Measurements from ENCODE around the gene MICU2.

MICU2 gene, protein sequence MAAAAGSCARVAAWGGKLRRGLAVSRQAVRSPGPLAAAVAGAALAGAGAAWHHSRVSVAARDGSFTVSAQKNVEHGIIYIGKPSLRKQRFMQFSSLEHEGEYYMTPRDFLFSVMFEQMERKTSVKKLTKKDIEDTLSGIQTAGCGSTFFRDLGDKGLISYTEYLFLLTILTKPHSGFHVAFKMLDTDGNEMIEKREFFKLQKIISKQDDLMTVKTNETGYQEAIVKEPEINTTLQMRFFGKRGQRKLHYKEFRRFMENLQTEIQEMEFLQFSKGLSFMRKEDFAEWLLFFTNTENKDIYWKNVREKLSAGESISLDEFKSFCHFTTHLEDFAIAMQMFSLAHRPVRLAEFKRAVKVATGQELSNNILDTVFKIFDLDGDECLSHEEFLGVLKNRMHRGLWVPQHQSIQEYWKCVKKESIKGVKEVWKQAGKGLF

GRCh38 chr13:21603531-21604448 lies at the start of gene MICU2:
MICU2 (minus strand) TSS chr13:21604170; CDS start chr13:21604148, 22 bp downstream.
- DNase-seq = peak; percentile 90

DNA sequence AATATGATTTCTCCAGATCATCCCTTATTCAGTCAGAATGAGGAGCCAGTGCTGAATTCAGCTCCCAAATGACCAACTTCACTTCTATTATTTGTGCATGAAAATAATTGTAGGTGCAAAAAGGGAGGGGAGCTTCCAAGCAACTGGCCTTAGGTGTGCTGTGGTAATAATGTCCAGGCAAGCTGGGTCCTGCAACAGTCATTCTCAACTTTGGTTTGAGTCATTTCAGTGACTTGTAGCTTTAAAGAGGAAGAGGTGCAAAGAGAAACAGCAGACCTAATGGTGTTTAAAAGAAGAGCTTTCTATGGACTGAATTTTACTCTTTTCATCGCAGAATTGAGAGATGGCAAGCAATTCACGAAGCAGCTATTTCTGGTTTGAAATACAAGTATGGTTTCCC lies 37.7 kb upstream of the MICU2 start:
- DNase-seq = no peak

- no peak for DNase-seq
Measured at GRCh38 chr13:21639561-21639960, 35.6 kb upstream of the MICU2 start.

GRCh38 chr13:21638319-21639282 lies 34.6 kb upstream of the MICU2 start:
- no peak for DNase-seq

GRCh38 chr13:21637296-21637695 lies 33.3 kb upstream of the MICU2 start:
- no peak for DNase-seq

GRCh38 chr13:21636656-21637055 lies 32.7 kb upstream of the MICU2 start:
- DNase-seq = no peak

GRCh38 chr13:21632196-21632595 lies 28.2 kb upstream of the MICU2 start:
- DNase-seq = no peak

- no peak for DNase-seq
Measured at GRCh38 chr13:21625366-21625765, 21.4 kb upstream of the MICU2 start.

GRCh38 chr13:21620861-21621260 lies 16.9 kb upstream of the MICU2 start:
- DNase-seq = no peak

- no peak for DNase-seq
Measured at GRCh38 chr13:21619633-21620220, 15.8 kb upstream of the MICU2 start.

DNA sequence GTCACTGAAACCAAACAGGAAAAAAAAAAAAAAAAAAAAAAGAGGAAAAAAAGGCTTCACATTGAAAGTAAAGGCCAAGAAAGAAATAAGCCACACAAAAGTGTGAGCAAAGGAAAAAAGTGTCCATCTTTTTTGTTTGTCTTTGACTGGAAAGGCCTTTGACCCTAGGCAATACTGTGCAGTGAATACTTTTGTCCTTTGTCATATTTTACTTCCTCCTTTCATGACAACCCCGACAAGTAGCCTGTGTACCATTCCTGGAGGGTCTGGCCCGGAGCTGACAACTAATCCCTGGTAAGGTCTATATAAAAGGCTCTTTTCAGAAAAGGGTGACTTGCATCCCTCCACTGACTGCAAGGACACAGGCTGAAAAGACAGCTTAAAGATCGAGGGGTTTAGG lies 12.9 kb upstream of the MICU2 start:
- DNase-seq = no peak

DNA sequence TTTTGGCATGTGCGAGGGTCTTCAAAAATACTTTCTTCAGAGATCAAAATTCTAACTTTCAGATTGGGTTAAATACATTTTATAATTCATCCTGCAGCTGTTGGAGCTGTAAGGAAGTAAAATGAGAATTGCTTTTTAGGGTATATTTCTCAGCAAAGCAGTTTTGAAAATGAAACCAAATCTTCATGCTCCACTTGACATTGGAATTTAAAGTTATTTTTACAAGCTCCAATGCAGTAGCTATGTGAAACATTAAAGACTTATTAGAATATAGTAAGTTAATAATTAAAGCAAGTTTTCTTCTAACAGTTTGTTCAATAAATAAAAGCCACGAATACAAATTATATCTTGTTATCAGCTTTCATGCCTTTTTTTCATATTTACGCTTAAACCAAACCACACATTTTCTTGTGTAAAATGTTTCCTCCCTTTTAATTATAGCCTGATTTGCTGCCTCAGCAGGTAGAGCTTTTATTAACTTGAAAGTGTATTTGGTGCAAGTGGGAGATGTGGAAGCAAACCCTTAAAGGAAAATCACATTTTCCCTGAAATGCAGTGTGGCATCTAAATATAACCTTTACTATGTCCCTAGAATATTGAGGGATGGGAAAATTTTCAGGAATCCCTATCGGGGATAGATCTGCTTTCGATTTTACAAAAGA lies 12.4 kb upstream of the MICU2 start:
- no peak for DNase-seq

GRCh38 chr13:21615427-21615826 lies 11.5 kb upstream of the MICU2 start:
- no peak for DNase-seq

- DNase-seq = no peak
Measured at GRCh38 chr13:21613791-21614190, 9.8 kb upstream of the MICU2 start.

DNA sequence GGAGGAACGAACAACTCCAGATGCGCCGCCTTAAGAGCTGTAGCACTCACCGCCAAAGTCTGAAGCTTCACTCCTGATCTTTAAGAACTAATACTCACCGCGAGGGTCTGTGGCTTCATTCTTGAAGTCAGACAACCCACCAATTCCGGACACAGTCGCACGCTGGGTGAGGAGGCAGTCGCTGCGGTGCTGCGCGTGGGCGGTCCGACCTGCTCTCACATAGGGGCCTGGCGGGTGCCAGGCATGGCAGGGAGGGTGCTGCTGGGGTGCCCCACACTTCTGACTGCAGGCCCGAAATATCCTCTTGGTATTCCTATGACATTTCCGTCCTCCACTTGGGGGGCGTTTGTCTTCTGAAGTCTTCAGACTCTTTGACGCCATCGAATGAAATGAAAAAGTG lies 7.4 kb upstream of the MICU2 start:
- no peak for DNase-seq

DNA sequence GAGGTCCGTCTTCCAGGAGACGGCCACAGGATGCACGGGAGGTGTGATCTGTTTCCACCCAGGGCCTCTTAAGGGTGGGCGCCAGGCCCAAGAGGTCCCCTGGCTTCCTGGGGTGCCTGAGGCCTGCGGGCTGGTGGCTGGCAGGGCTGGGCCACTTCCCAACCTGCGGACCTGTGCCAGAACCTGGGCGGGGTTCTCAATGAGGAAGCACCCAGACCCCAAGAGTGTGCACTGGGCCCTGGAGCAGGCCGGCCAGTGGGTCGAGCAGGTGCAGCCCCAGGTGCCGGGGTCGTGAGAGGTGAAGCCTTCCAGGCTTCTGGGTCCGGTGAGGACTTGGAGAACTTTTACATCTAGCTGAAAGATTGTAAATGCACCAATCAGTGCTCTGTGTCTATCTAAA lies 6.7 kb upstream of the MICU2 start:
- DNase-seq = no peak

- no peak for DNase-seq
Measured at GRCh38 chr13:21608961-21609360, 5.0 kb upstream of the MICU2 start.

- no peak for DNase-seq
Measured at GRCh38 chr13:21606796-21607195, 2.8 kb upstream of the MICU2 start.

- no peak for DNase-seq
Measured at GRCh38 chr13:21606251-21606650, 2.3 kb upstream of the MICU2 start.

DNA sequence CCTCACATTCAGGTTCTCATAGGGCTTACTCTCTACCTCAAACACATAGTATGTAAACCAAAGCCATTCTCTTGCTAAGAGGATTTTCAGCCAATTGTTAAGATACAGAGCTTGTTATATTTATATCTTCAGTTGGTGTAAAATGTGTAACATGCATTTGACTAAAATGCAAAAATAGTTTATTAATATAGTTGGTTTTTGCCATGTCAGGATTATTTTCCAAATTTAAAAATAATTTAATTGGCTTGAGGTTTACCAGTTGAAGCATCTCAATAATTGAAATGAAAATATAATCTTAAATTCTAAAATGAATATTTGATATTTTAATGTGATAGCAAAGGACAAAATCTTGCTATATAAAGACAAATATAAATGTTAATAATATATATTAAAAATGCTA lies 7.2 kb downstream of the MICU2 start:
- no peak for DNase-seq

DNA sequence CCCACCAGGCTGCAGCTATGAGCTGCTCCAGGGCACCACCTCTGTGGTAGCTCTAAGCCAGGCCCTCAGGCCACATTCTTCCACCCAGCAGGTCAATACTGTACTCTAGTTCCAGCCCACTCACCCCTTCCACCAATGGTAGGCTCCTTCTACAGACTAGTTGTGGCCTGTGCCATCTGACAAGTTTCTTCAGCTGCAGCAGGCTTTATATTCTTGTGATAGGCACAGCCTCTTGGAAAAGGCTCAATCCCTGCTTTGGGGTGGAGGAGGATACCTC lies 8.5 kb downstream of the MICU2 start:
- DNase-seq = no peak
